Prostate gland (tissue), 2 donors: ENCODE measurements around the gene POGLUT2. TPM values are rescaled to one million over a fixed set of nuclear protein-coding genes. Genes with fewer than 3 reads are reported as not detected.

Experiments
- DNase-seq: peaks from one replicate; pipeline ENCODE4 v3.0.0-alpha.2; 2019; ENCODE audit warnings: low spot score
- H3K27ac ChIP-seq, 2 donors: fragments of 200-600 bp; sonication (generic); 2 replicates each; pipeline ENCODE4 v1.5.1; 2017 to 2019
- H3K27me3 ChIP-seq: fragments of 200-600 bp; sonication (generic); replicated peaks from 2 replicates; pipeline ENCODE4 v1.5.1; 2019; ENCODE audit not compliant: insufficient read depth
- H3K36me3 ChIP-seq, 2 donors: fragments of 200-600 bp; sonication (generic); 1 replicate in 1 of 2; 2 replicates in 1 of 2; pipeline versions ENCODE4 v1.5.1 to v1.8.1; 2017 to 2019
- H3K4me1 ChIP-seq: fragments of 200-600 bp; sonication (generic); replicated peaks from 2 replicates; pipeline ENCODE4 v1.5.1; 2019
- H3K4me3 ChIP-seq, 2 donors: fragments of 200-600 bp; sonication (generic); 2 replicates each; pipeline ENCODE4 v1.5.1; 2017 to 2019
- H3K9me3 ChIP-seq: fragments of 200-600 bp; sonication (generic); 2 replicates; pipeline ENCODE4 v1.5.1; 2017
- CTCF ChIP-seq, 4 experiments: fragments of 200-600 bp in 2 of 4; fragments of 450-650 bp in 2 of 4; sonication (generic) in 2 of 4; IDR thresholded peaks; 1 replicate in 3 of 4; 2 replicates in 1 of 4; pipeline ENCODE4 v1.5.1; 2016 to 2019; ENCODE audit warnings: antibody characterized with exemption in 4 of 4, mild to moderate bottlenecking in 2 of 4, moderate library complexity in 2 of 4
- POLR2A ChIP-seq: fragments of 450-650 bp; IDR thresholded peaks from one replicate; pipeline ENCODE4 v1.6.1; 2016; ENCODE audit warnings: antibody characterized with exemption, mild to moderate bottlenecking
- POLR2AphosphoS5 ChIP-seq: sonication (generic); formaldehyde crosslinking; IDR thresholded peaks from one replicate; pipeline ENCODE4 v1.6.1; 2017; ENCODE audit warnings: antibody characterized with exemption
- WGBS: methylation state at CpG from one replicate; pipeline ENCODE4 v1.1.5; 2018; 5-methylcytosine and 5-hydroxymethylcytosine counted together
- intact Hi-C: fragments of 100-400 bp; cut with DNase I; formaldehyde crosslinking; loops from one replicate; pipeline ENCODE4 v1.14.2; 2022
- total RNA-seq, 2 donors: library from RNA; depleted of rRNA; stranded (reverse); fragments of >200 nt; gene quantifications; one replicate each; pipeline ENCODE4 v1.1.0, GENCODE V29; 2016

POGLUT2 gene
- total RNA-seq, 2 donors from 2014 or later = 3.9 to 4.0 TPM

- TF ChIP-seq POLR2AphosphoS5 (no peak), POLR2A (no peak), CTCF (IDR thresholded peaks at IDR 0.05) (no peak)
- H3K36me3 ChIP-seq = no peaks in the 10 kb centered on the region
- no peaks in the 10 kb centered on the region for H3K27me3 ChIP-seq
- 93% methylated on average over 1 of the region's 1 CpG for WGBS
- H3K27ac ChIP-seq = no peak overlapping the region
- H3K9me3 ChIP-seq = no peaks in the 10 kb centered on the region
- no peaks in the 10 kb centered on the region for H3K4me1 ChIP-seq
- H3K4me3 ChIP-seq = no peak overlapping the region
- no peak for DNase-seq
- intact Hi-C loops = no loop called here
Measured at GRCh38 chr13:102817241-102817640, 18.5 kb upstream of the POGLUT2 start.

- TF ChIP-seq POLR2A = no peak
- Histone ChIP-seq H3K4me1 (no peaks in the 10 kb centered on the region), H3K27me3 (no peaks in the 10 kb centered on the region), H3K27ac (no peak overlapping the region), H3K4me3 (no peak overlapping the region), H3K36me3 (no peaks in the 10 kb centered on the region), H3K9me3 (no peaks in the 10 kb centered on the region)
- DNase-seq = no peak
- intact Hi-C loops = no loop called here
- 74% methylated on average over 4 of the region's 4 CpGs for WGBS
Measured at GRCh38 chr13:102816708-102817107, 17.9 kb upstream of the POGLUT2 start.

GRCh38 chr13:102815788-102816187 is 17.0 kb upstream of the POGLUT2 start:
- H3K4me1 ChIP-seq = no peaks in the 10 kb centered on the region
- no peaks in the 10 kb centered on the region for H3K36me3 ChIP-seq
- intact Hi-C loops = no loop called here
- no peak for TF ChIP-seq POLR2AphosphoS5
- TF ChIP-seq CTCF (IDR thresholded peaks at IDR 0.05) = no peak
- TF ChIP-seq POLR2A = no peak
- DNase-seq = no peak
- H3K27me3 ChIP-seq = no peaks in the 10 kb centered on the region
- no peaks in the 10 kb centered on the region for H3K9me3 ChIP-seq
- H3K27ac ChIP-seq = no peak overlapping the region
- H3K4me3 ChIP-seq = no peak overlapping the region
- 92% methylated on average over 5 of the region's 5 CpGs for WGBS

GRCh38 chr13:102814793-102815192 is 16.0 kb upstream of the POGLUT2 start:
- Histone ChIP-seq H3K4me3 (no peak overlapping the region), H3K27ac (no peak overlapping the region), H3K36me3 (no peaks in the 10 kb centered on the region), H3K9me3 (no peaks in the 10 kb centered on the region), H3K4me1 (no peaks in the 10 kb centered on the region), H3K27me3 (no peaks in the 10 kb centered on the region)
- intact Hi-C loops = no loop called here
- no peak for TF ChIP-seq POLR2AphosphoS5
- no peak for TF ChIP-seq POLR2A
- no peak for TF ChIP-seq CTCF (IDR thresholded peaks at IDR 0.05)
- no peak for DNase-seq
- 79% methylated on average over 6 of the region's 6 CpGs for WGBS

GRCh38 chr13:102814025-102814607 is 15.3 kb upstream of the POGLUT2 start:
- Histone ChIP-seq H3K9me3 (no peaks in the 10 kb centered on the region), H3K4me3 (no peak overlapping the region), H3K4me1 (no peaks in the 10 kb centered on the region), H3K27me3 (no peaks in the 10 kb centered on the region), H3K27ac (no peak overlapping the region), H3K36me3 (no peaks in the 10 kb centered on the region)
- DNase-seq = no peak
- intact Hi-C loops = no loop called here
- TF ChIP-seq POLR2A (no peak), POLR2AphosphoS5 (no peak), CTCF (IDR thresholded peaks at IDR 0.05) (no peak)
- WGBS = 88% methylated on average over 7 of the region's 7 CpGs
